Caco-2 (cell line): ENCODE measurements around the gene SYAP1. TPM values are rescaled to one million over a fixed set of nuclear protein-coding genes. Genes with fewer than 3 reads are reported as not detected.
"Not testable (repeated sequence)": the region's sequence is repeated elsewhere in the genome, so short reads cannot be mapped to it uniquely, and the experiment has no call there.

Experiments used
- BruUV-seq: library from RNA; stranded (reverse); fragments of 400-500 nt; replicated peaks from 2 replicates; lab custom pipeline; 2021; lab: Mats Ljungman, UMichigan
- CTCF ChIA-PET: fragments of 300-600 bp; sonication (Branson Sonifier 250); formaldehyde crosslinking; loops from one replicate; lab custom pipeline; 2022; ENCODE audit warnings: antibody characterized with exemption; lab: Charles Lee
- POLR2A ChIA-PET: fragments of 300-600 bp; sonication (Branson Sonifier 250); formaldehyde crosslinking; loops from one replicate; lab custom pipeline; 2022; ENCODE audit warnings: antibody characterized with exemption; lab: Charles Lee
- DNase-seq, 2 experiments: peaks; one replicate each; pipeline versions ENCODE4 v3.0.0 to v3.0.0-alpha.2; 2020 to 2022
- H3K27me3 ChIP-seq: replicated peaks from 2 replicates; pipeline ENCODE4 v1.6.0; 2011; ENCODE audit warnings: low read length; ENCODE audit not compliant: control insufficient read depth, insufficient read depth
- H3K36me3 ChIP-seq: 2 replicates; pipeline ENCODE4 v1.5.1; 2011; ENCODE audit warnings: low read length; ENCODE audit not compliant: control insufficient read depth, insufficient read depth
- H3K4me1 ChIP-seq: fragments of 250-450 bp; sonication (Bioruptor Pico); 2 replicates; pipeline ENCODE4 v1.5.1; 2020; ENCODE audit warnings: mild to moderate bottlenecking
- H3K4me3 ChIP-seq: 2 replicates; pipeline ENCODE4 v1.5.1; 2011; ENCODE audit warnings: low read depth, mild to moderate bottlenecking, control low read depth, low read length
- H3K9me3 ChIP-seq: fragments of 250-450 bp; sonication (Bioruptor Pico); 2 replicates; pipeline ENCODE4 v1.5.1; 2020; ENCODE audit warnings: mild to moderate bottlenecking, moderate library complexity
- H3K27ac Mint-ChIP-seq: one replicate; pipeline ENCODE4 v1.8.0; 2022; ENCODE audit warnings: mixed read lengths; ENCODE audit not compliant: unreplicated experiment
- H3K27me3 Mint-ChIP-seq: one replicate; pipeline ENCODE4 v1.8.0; 2022; ENCODE audit warnings: mixed read lengths; ENCODE audit not compliant: insufficient read depth, unreplicated experiment
- H3K36me3 Mint-ChIP-seq: one replicate; pipeline ENCODE4 v1.8.0; 2022; ENCODE audit warnings: mild to moderate bottlenecking, mixed read lengths; ENCODE audit not compliant: insufficient read depth, unreplicated experiment
- H3K4me1 Mint-ChIP-seq: one replicate; pipeline ENCODE4 v1.8.0; 2022; ENCODE audit warnings: low read depth, mixed read lengths; ENCODE audit not compliant: unreplicated experiment
- H3K4me3 Mint-ChIP-seq: one replicate; pipeline ENCODE4 v1.8.0; 2022; ENCODE audit warnings: mild to moderate bottlenecking, moderate library complexity, mixed read lengths; ENCODE audit not compliant: unreplicated experiment
- H3K9me3 Mint-ChIP-seq: one replicate; pipeline ENCODE4 v1.8.0; 2022; ENCODE audit warnings: mixed read lengths; ENCODE audit not compliant: unreplicated experiment
- intact Hi-C: fragments of 100-400 bp; cut with micrococcal nuclease; formaldehyde crosslinking; loops from one replicate; pipeline ENCODE4 v1.10.0; 2022; ENCODE audit not compliant: unreplicated experiment
- total RNA-seq: library from RNA; stranded (reverse); gene quantifications from 2 replicates; pipeline ENCODE4 v1.2.3, GENCODE V29; 2022
- TF ChIP-seq, protein P1 (sequence below), 2 experiments: fragments of 200-600 bp in 1 of 2; IDR thresholded peaks; 1 replicate in 1 of 2; 2 replicates in 1 of 2; pipeline versions ENCODE4 v1.5.1 to v1.8.0; 2011 to 2022; ENCODE audit warnings: antibody characterized with exemption in 1 of 2, control low read depth in 1 of 2, inconsistent platforms in 1 of 2, low read depth in 1 of 2, low read length in 1 of 2, mild to moderate bottlenecking in 1 of 2, moderate library complexity in 1 of 2; ENCODE audit not compliant: insufficient read depth in 1 of 2, severe bottlenecking in 1 of 2, unreplicated experiment in 1 of 2

SYAP1 gene
- total RNA-seq, 1 experiment from 2014 or later, result 32.8 TPM

DNA sequence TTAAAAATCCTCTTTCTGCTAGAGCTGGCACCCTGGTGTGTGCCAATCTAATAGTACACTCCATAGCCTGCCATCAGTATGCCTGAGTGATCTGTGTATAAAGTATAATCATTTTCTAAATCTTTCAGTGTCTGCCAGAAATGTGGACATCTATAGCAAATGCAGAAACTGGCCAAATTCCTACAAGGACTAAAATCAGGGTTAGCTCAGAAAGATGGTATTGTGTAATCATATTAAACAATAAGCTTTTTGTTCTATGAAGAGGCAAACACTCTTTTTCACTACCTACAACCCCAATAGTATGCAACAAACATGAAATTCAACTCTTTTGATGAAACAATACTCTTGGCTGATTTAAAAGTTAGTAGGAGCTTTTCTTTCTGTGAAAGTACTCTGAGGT is 59.1 kb downstream of the SYAP1 start:
- ChIA-PET CTCF (no interaction called here), POLR2A (no interaction called here)
- BruUV-seq, result no TSS peak
- Mint-ChIP-seq H3K4me3 (no peak overlapping the region), H3K9me3 (no peaks in the 10 kb centered on the region), H3K27ac (no peak overlapping the region), H3K4me1 (no peaks in the 10 kb centered on the region), H3K36me3 (peaks cover 4% of the 10 kb centered on the region), H3K27me3 (no peaks in the 10 kb centered on the region)
- Histone ChIP-seq H3K27me3 (no peaks in the 10 kb centered on the region), H3K36me3 (no peaks in the 10 kb centered on the region), H3K4me1 (no peaks in the 10 kb centered on the region), H3K9me3 (no peaks in the 10 kb centered on the region), H3K4me3 (no peak overlapping the region)
- TF ChIP-seq, protein P1, sequence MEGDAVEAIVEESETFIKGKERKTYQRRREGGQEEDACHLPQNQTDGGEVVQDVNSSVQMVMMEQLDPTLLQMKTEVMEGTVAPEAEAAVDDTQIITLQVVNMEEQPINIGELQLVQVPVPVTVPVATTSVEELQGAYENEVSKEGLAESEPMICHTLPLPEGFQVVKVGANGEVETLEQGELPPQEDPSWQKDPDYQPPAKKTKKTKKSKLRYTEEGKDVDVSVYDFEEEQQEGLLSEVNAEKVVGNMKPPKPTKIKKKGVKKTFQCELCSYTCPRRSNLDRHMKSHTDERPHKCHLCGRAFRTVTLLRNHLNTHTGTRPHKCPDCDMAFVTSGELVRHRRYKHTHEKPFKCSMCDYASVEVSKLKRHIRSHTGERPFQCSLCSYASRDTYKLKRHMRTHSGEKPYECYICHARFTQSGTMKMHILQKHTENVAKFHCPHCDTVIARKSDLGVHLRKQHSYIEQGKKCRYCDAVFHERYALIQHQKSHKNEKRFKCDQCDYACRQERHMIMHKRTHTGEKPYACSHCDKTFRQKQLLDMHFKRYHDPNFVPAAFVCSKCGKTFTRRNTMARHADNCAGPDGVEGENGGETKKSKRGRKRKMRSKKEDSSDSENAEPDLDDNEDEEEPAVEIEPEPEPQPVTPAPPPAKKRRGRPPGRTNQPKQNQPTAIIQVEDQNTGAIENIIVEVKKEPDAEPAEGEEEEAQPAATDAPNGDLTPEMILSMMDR (IDR thresholded peaks at IDR 0.05; ENCODE audit: insufficient read depth in 1 of 2, low read depth in 1 of 2, low read length in 1 of 2, severe bottlenecking in 1 of 2, unreplicated experiment in 1 of 2), result no peak
- no peak for DNase-seq
- intact Hi-C loops, result no loop called here

DNA sequence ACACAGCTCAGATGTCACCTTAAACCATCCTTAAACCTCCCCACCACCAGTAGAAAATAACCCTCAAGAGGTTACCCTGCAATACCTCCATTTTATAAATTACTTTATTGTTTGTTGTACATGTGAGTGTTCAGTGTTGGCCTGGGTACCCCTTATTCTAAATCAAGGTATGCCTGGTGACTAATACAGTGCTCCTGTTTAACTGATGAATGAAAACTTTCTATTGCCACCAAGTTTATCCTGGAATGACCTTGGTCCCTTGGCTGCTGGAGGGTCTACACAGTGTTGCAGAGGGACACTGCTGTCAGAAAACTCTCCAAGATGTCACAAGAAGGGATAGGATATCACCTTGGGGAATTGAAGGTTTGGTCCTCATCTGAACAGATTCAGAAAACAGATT is 59.6 kb downstream of the SYAP1 start:
- no TSS peak for BruUV-seq
- Mint-ChIP-seq H3K27me3 (no peaks in the 10 kb centered on the region), H3K27ac (no peak overlapping the region), H3K9me3 (no peaks in the 10 kb centered on the region), H3K4me3 (no peak overlapping the region), H3K36me3 (peaks cover 4% of the 10 kb centered on the region), H3K4me1 (no peaks in the 10 kb centered on the region)
- H3K4me1 ChIP-seq, result no peaks in the 10 kb centered on the region
- TF ChIP-seq, protein P1 (IDR thresholded peaks at IDR 0.05; ENCODE audit: insufficient read depth in 1 of 2, low read depth in 1 of 2, low read length in 1 of 2, severe bottlenecking in 1 of 2, unreplicated experiment in 1 of 2), result no peak
- no peak overlapping the region for H3K4me3 ChIP-seq
- H3K9me3 ChIP-seq, result no peaks in the 10 kb centered on the region
- CTCF ChIA-PET, result no interaction called here
- no peak for DNase-seq
- intact Hi-C loops, result no loop called here
- H3K36me3 ChIP-seq, result no peaks in the 10 kb centered on the region
- POLR2A ChIA-PET, result no interaction called here
- no peaks in the 10 kb centered on the region for H3K27me3 ChIP-seq

DNA sequence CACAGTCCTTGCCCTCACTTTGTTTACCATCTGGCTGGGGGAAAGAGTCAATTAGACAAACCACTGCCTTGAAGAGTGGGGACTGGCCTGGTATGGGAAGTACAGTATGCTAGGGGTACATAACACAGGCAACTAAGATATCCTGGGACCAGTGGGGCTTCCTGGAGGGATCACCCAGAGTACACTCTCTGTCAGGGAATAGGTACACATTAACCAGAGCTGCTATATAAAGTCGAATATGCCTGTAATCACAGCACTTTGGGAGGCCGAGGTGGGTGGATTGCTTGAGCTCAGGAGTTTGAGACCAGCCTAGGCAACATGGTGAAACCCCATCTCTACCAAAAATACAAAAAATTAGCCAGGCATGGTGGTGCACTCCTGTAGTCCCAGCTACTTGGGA is 60.4 kb downstream of the SYAP1 start:
- BruUV-seq, H3K9me3 Mint-ChIP-seq, H3K4me3 Mint-ChIP-seq, H3K36me3 Mint-ChIP-seq, POLR2A ChIA-PET, H3K27me3 ChIP-seq, H3K4me3 ChIP-seq, H3K4me1 Mint-ChIP-seq, intact Hi-C loops, DNase-seq, H3K9me3 ChIP-seq, CTCF ChIA-PET, H3K27me3 Mint-ChIP-seq, H3K4me1 ChIP-seq, H3K27ac Mint-ChIP-seq, H3K36me3 ChIP-seq: not testable (repeated sequence)

DNA sequence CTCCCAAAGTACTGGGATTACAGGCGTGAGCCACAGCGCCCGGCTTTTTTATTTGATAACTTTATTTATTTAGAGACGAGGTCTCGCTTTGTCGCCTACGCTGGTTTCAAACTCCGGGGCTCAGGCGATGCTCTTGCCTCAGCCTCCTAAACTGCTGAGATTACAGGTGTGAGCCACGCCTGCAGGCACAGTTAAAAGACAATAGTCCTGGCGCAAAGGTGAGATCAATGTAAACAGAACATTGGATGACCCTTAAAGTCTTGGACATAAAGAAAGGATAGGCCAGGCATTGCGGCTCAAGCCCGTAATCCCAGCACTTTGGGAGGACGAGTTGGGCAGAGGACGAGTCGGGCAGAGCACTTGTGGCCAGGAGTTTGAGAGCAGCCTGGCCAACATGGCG is 64.0 kb downstream of the SYAP1 start:
- H3K27me3 Mint-ChIP-seq, result no peaks in the 10 kb centered on the region

GRCh38 chrX:16784440-16784839 is 65.0 kb downstream of the SYAP1 start:
- H3K27me3 ChIP-seq, BruUV-seq, H3K4me1 ChIP-seq, H3K9me3 ChIP-seq, intact Hi-C loops, H3K4me3 ChIP-seq, H3K36me3 ChIP-seq, H3K27ac Mint-ChIP-seq, DNase-seq, CTCF ChIA-PET, H3K4me1 Mint-ChIP-seq, H3K9me3 Mint-ChIP-seq, H3K27me3 Mint-ChIP-seq, H3K4me3 Mint-ChIP-seq: not testable (repeated sequence)
- POLR2A ChIA-PET, result interaction anchor here (1.9 kb wide), 1 partner anchor 12 kb away, joined by 15 read pairs; no protein-coding TSS in a partner anchor
- peaks cover 19% of the 10 kb centered on the region for H3K36me3 Mint-ChIP-seq

More for the DNA sequence above, 64.0 kb downstream of the SYAP1 start:
- no peak for DNase-seq
- H3K4me1 ChIP-seq, result no peaks in the 10 kb centered on the region
- no peaks in the 10 kb centered on the region for H3K36me3 ChIP-seq
- ChIA-PET POLR2A (no interaction called here), CTCF (no interaction called here)
- H3K27me3 ChIP-seq, result no peaks in the 10 kb centered on the region
- H3K4me3 ChIP-seq, result no peak overlapping the region
- Mint-ChIP-seq H3K4me1 (no peaks in the 10 kb centered on the region), H3K36me3 (peaks cover 19% of the 10 kb centered on the region), H3K4me3 (no peak overlapping the region), H3K27ac (no peak overlapping the region), H3K9me3 (no peaks in the 10 kb centered on the region)
- intact Hi-C loops, result no loop called here
- H3K9me3 ChIP-seq, result no peaks in the 10 kb centered on the region
- no TSS peak for BruUV-seq
- TF ChIP-seq, protein P1 (IDR thresholded peaks at IDR 0.05; ENCODE audit: insufficient read depth in 1 of 2, low read depth in 1 of 2, low read length in 1 of 2, severe bottlenecking in 1 of 2, unreplicated experiment in 1 of 2), result no peak
